HepG2 (cell line): ENCODE results near the gene DCTN3. TPM values are rescaled to one million over a fixed set of nuclear protein-coding genes. Genes with fewer than 3 reads are reported as not detected.

Source experiments
- ATF5 ChIP-seq: sonication (generic); formaldehyde crosslinking; IDR thresholded peaks from 2 replicates; pipeline ENCODE4 v1.4.0; 2020; ENCODE audit warnings: mild to moderate bottlenecking, low read depth, missing genetic modification reagents
- DR1 ChIP-seq: sonication (generic); formaldehyde crosslinking; IDR thresholded peaks from 2 replicates; pipeline ENCODE4 v1.8.0; 2021; ENCODE audit warnings: mild to moderate bottlenecking, missing genetic modification reagents, inconsistent platforms
- FLYWCH1 ChIP-seq: sonication (generic); formaldehyde crosslinking; IDR thresholded peaks from 2 replicates; pipeline ENCODE4 v1.8.1; 2023; ENCODE audit warnings: mild to moderate bottlenecking, missing genetic modification reagents
- FOXA1 ChIP-seq, 2 experiments: fragments of 450-650 bp in 1 of 2; sonication (generic) in 1 of 2; formaldehyde crosslinking in 1 of 2; IDR thresholded peaks; 2 replicates each; pipeline versions ENCODE4 v1.4.0 to v1.6.1; 2016 to 2020; ENCODE audit warnings: missing genetic modification reagents in 1 of 2
- GATA4 ChIP-seq: sonication (generic); IDR thresholded peaks from 2 replicates; pipeline ENCODE4 v1.6.1; 2016; ENCODE audit warnings: antibody characterized with exemption, low read depth, borderline replicate concordance
- HNRNPUL1 ChIP-seq: fragments of 200-400 bp; formaldehyde crosslinking; IDR thresholded peaks from 2 replicates; pipeline ENCODE4 v1.6.1; 2017; ENCODE audit warnings: low read depth, mild to moderate bottlenecking, low read length, moderate library complexity
- KAT2B ChIP-seq: fragments of 150-350 bp; IDR thresholded peaks from 2 replicates; pipeline ENCODE4 v1.6.1; 2014; ENCODE audit warnings: low read depth, low read length, borderline replicate concordance
- MYNN ChIP-seq: sonication (generic); formaldehyde crosslinking; IDR thresholded peaks from 2 replicates; pipeline ENCODE4 v1.4.0; 2020; ENCODE audit warnings: mild to moderate bottlenecking, low read depth, missing genetic modification reagents
- NFRKB ChIP-seq: fragments of 450-650 bp; IDR thresholded peaks from 2 replicates; pipeline ENCODE4 v1.6.1; 2017
- PCBP2 ChIP-seq: fragments of 200-400 bp; formaldehyde crosslinking; optimal IDR thresholded peaks from 2 replicates; pipeline ENCODE3; 2018; ENCODE audit warnings: low read length, low read depth; ENCODE audit not compliant: poor library complexity, severe bottlenecking
- RFXANK ChIP-seq: IDR thresholded peaks from 2 replicates; pipeline ENCODE4 v1.6.1; 2016
- RNF2 ChIP-seq: fragments of 450-650 bp; conservative IDR thresholded peaks from 2 replicates; pipeline ENCODE4 v1.6.1; 2016; ENCODE audit warnings: low read depth
- SOX5 ChIP-seq: IDR thresholded peaks from 2 replicates; pipeline ENCODE4 v1.6.1; 2016; ENCODE audit warnings: borderline replicate concordance
- ZNF256 ChIP-seq: sonication (generic); formaldehyde crosslinking; conservative IDR thresholded peaks from 2 replicates; pipeline ENCODE4 v1.4.0; 2020; ENCODE audit warnings: missing genetic modification reagents
- ZNF282 ChIP-seq: fragments of 450-650 bp; IDR thresholded peaks from 2 replicates; pipeline ENCODE4 v1.6.1; 2018; ENCODE audit not compliant: partially characterized antibody
- ZNF496 ChIP-seq: sonication (generic); formaldehyde crosslinking; IDR thresholded peaks from 2 replicates; pipeline ENCODE4 v1.8.1; 2023; ENCODE audit warnings: mild to moderate bottlenecking, moderate library complexity, missing genetic modification reagents; ENCODE audit not compliant: insufficient replicate concordance
- ZNF546 ChIP-seq: sonication (generic); formaldehyde crosslinking; conservative IDR thresholded peaks from 2 replicates; pipeline ENCODE4 v1.8.1; 2023; ENCODE audit warnings: mild to moderate bottlenecking, missing genetic modification reagents
- ZNF577 ChIP-seq: sonication (generic); formaldehyde crosslinking; IDR thresholded peaks from 2 replicates; pipeline ENCODE4 v1.4.0; 2020; ENCODE audit warnings: mild to moderate bottlenecking, low read depth, missing genetic modification reagents, borderline replicate concordance
- ZNF790 ChIP-seq: sonication (generic); formaldehyde crosslinking; IDR thresholded peaks from 2 replicates; pipeline ENCODE4 v1.8.0; 2022; ENCODE audit warnings: missing genetic modification reagents, mild to moderate bottlenecking, borderline replicate concordance
- ZZZ3 ChIP-seq: sonication (generic); formaldehyde crosslinking; IDR thresholded peaks from 2 replicates; pipeline ENCODE4 v1.4.0; 2020; ENCODE audit warnings: missing genetic modification reagents, mild to moderate bottlenecking, borderline replicate concordance
- polyA plus RNA-seq, 8 experiments: library from polyadenylated mRNA; depleted of rRNA in 3 of 8; stranded (reverse) in 7 of 8; unstranded in 1 of 8; fragments of >200 nt; fragmentation: Illumina TruSeq in 4 of 8; extraction: Trizol in 4 of 8; gene quantifications; 2 replicates each; pipeline versions ENCODE4 v1.2.1 to v1.2.3, GENCODE V29; 2011 to 2016; ENCODE audit warnings: low read depth in 4 of 8, missing spikeins in 1 of 8, mixed read lengths in 1 of 8; ENCODE audit not compliant: insufficient read depth in 1 of 8
- total RNA-seq, 5 experiments: library from RNA; depleted of rRNA; stranded (reverse); fragments of >200 nt; fragmentation: Illumina TruSeq; extraction: Trizol; gene quantifications; 2 replicates each; pipeline ENCODE4 v1.2.3, GENCODE V29; 2016; ENCODE audit warnings: low read depth in 1 of 5
- TF ChIP-seq, protein P1 (sequence below): sonication (generic); formaldehyde crosslinking; IDR thresholded peaks from 2 replicates; pipeline ENCODE4 v1.5.0; 2020; ENCODE audit warnings: mild to moderate bottlenecking, missing genetic modification reagents
- TF ChIP-seq, protein P2 (sequence below): sonication (generic); formaldehyde crosslinking; IDR thresholded peaks from 2 replicates; pipeline ENCODE4 v1.4.0; 2020; ENCODE audit warnings: missing genetic modification reagents
- TF ChIP-seq, protein P3 (sequence below): sonication (generic); formaldehyde crosslinking; IDR thresholded peaks from 2 replicates; pipeline ENCODE4 v1.4.0; 2020; ENCODE audit warnings: mild to moderate bottlenecking, missing genetic modification reagents

DCTN3 gene
- total and polyA plus RNA-seq, 2 of the 13 experiments (the other 11 are each of a cell fraction or from before 2014, with no cell fraction given): 27.4 to 34.5 TPM

GRCh38 chr9:34633851-34634550 lies 13.7 kb upstream of the DCTN3 start (continued):
- no peak for TF ChIP-seq GATA4
- TF ChIP-seq, protein P1, sequence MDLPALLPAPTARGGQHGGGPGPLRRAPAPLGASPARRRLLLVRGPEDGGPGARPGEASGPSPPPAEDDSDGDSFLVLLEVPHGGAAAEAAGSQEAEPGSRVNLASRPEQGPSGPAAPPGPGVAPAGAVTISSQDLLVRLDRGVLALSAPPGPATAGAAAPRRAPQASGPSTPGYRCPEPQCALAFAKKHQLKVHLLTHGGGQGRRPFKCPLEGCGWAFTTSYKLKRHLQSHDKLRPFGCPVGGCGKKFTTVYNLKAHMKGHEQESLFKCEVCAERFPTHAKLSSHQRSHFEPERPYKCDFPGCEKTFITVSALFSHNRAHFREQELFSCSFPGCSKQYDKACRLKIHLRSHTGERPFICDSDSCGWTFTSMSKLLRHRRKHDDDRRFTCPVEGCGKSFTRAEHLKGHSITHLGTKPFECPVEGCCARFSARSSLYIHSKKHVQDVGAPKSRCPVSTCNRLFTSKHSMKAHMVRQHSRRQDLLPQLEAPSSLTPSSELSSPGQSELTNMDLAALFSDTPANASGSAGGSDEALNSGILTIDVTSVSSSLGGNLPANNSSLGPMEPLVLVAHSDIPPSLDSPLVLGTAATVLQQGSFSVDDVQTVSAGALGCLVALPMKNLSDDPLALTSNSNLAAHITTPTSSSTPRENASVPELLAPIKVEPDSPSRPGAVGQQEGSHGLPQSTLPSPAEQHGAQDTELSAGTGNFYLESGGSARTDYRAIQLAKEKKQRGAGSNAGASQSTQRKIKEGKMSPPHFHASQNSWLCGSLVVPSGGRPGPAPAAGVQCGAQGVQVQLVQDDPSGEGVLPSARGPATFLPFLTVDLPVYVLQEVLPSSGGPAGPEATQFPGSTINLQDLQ: no peak
- TF ChIP-seq ZNF790 (CRISPR knock-in tag): no peak
- no peak for TF ChIP-seq ATF5
- no peak for TF ChIP-seq DR1
- no peak for TF ChIP-seq ZNF496
- TF ChIP-seq ZNF282: no peak
- TF ChIP-seq NFRKB: no peak
- TF ChIP-seq, protein P2, sequence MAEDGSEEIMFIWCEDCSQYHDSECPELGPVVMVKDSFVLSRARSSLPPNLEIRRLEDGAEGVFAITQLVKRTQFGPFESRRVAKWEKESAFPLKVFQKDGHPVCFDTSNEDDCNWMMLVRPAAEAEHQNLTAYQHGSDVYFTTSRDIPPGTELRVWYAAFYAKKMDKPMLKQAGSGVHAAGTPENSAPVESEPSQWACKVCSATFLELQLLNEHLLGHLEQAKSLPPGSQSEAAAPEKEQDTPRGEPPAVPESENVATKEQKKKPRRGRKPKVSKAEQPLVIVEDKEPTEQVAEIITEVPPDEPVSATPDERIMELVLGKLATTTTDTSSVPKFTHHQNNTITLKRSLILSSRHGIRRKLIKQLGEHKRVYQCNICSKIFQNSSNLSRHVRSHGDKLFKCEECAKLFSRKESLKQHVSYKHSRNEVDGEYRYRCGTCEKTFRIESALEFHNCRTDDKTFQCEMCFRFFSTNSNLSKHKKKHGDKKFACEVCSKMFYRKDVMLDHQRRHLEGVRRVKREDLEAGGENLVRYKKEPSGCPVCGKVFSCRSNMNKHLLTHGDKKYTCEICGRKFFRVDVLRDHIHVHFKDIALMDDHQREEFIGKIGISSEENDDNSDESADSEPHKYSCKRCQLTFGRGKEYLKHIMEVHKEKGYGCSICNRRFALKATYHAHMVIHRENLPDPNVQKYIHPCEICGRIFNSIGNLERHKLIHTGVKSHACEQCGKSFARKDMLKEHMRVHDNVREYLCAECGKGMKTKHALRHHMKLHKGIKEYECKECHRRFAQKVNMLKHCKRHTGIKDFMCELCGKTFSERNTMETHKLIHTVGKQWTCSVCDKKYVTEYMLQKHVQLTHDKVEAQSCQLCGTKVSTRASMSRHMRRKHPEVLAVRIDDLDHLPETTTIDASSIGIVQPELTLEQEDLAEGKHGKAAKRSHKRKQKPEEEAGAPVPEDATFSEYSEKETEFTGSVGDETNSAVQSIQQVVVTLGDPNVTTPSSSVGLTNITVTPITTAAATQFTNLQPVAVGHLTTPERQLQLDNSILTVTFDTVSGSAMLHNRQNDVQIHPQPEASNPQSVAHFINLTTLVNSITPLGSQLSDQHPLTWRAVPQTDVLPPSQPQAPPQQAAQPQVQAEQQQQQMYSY (CRISPR knock-in tag): no peak
- TF ChIP-seq, protein P3, sequence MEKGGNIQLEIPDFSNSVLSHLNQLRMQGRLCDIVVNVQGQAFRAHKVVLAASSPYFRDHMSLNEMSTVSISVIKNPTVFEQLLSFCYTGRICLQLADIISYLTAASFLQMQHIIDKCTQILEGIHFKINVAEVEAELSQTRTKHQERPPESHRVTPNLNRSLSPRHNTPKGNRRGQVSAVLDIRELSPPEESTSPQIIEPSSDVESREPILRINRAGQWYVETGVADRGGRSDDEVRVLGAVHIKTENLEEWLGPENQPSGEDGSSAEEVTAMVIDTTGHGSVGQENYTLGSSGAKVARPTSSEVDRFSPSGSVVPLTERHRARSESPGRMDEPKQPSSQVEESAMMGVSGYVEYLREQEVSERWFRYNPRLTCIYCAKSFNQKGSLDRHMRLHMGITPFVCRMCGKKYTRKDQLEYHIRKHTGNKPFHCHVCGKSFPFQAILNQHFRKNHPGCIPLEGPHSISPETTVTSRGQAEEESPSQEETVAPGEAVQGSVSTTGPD (CRISPR knock-in tag): no peak
- TF ChIP-seq KAT2B: no peak
- no peak for TF ChIP-seq ZNF577
- TF ChIP-seq MYNN: no peak
- TF ChIP-seq SOX5 (CRISPR knock-in tag): no peak
- no peak for TF ChIP-seq RFXANK
- TF ChIP-seq ZZZ3 (CRISPR knock-in tag): no peak
- TF ChIP-seq FLYWCH1 (CRISPR knock-in tag): no peak
- TF ChIP-seq RNF2: no peak
- no peak for TF ChIP-seq ZNF256 (CRISPR knock-in tag)
- TF ChIP-seq PCBP2: no peak
- no peak for TF ChIP-seq FOXA1 (IDR thresholded peaks at IDR 0.05)
- TF ChIP-seq FOXA1 (CRISPR knock-in tag; IDR thresholded peaks at IDR 0.05): no peak
- no peak for TF ChIP-seq ZNF546 (CRISPR knock-in tag)
- no peak for TF ChIP-seq HNRNPUL1
